ENCODE data around the gene CD48.

DNA sequence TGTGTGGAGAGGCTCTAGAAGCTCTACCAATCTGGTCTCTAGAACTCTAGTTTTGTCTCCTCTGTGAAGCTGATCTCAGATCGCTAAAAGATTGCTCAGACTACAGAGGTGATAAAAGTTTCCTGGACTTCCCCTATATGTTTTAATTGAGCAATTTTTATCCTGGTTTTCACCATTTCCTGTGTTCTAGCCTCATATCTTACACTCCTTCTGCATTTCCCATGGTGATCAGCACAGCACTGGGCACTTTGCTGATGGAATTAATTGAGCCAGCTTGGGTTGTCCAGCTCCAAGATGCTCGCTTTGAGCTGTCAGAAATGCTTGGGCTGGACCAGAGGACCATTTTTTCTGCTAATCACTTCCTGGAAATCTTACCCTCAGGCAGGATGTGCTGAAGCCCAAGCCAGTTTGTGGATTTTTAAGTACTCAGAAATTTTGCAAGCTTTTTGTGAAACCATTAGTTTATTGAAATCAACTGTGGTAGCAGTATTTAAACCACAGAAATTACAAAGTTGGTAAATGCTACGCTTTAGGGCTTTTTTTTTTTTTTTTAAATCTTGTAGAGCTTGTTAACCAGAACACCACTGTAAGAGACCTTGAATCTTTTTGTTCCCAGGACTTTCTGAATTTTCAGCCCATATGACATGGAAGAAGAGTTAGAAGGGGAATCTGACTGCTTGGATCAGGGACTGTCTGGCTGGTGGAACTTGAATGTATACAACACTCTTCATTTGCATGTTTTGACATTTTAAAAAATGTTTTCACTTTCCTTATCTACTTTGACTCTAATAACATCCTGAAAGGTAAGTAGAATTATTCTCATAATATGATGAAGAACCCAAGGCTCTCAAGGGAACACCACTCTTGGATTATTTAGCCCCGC lies 28.4 kb downstream of the CD48 start:
- TF ChIP-seq, protein P1, sequence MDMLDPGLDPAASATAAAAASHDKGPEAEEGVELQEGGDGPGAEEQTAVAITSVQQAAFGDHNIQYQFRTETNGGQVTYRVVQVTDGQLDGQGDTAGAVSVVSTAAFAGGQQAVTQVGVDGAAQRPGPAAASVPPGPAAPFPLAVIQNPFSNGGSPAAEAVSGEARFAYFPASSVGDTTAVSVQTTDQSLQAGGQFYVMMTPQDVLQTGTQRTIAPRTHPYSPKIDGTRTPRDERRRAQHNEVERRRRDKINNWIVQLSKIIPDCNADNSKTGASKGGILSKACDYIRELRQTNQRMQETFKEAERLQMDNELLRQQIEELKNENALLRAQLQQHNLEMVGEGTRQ (IDR thresholded peaks at IDR 0.05; ENCODE audit: low read depth, low read length) = no peak
- no peak for TF ChIP-seq RCOR1 (IDR thresholded peaks at IDR 0.05; ENCODE audit: insufficient replicate concordance, low read length)
